Inflammatory macrophage treated with lipopolysaccharide for 1 hour (primary cell): Measurements from ENCODE around the gene TMEM176B.
"Not testable (repeated sequence)": the region's sequence is repeated elsewhere in the genome, so short reads cannot be mapped to it uniquely, and the experiment has no call there.

ENCODE experiments used
- DNase-seq, 2 donors: peaks; one replicate each; pipeline ENCODE4 v3.0.0-alpha.2; 2020 to 2022

Gene TMEM176B

GRCh38 chr7:150820578-150821198 is 20.5 kb upstream of the TMEM176B start:
- DNase-seq, result no peak

- no peak for DNase-seq
Measured at GRCh38 chr7:150820148-150820547, 20.0 kb upstream of the TMEM176B start.

GRCh38 chr7:150818971-150819370 is 18.8 kb upstream of the TMEM176B start:
- DNase-seq, result no peak

- no peak for DNase-seq
Measured at GRCh38 chr7:150814328-150815001, 14.3 kb upstream of the TMEM176B start.

GRCh38 chr7:150807616-150808438 is 7.7 kb upstream of the TMEM176B start:
- not testable (repeated sequence) for DNase-seq

- DNase-seq, result no peak
Measured at GRCh38 chr7:150806863-150807262, 6.7 kb upstream of the TMEM176B start.

GRCh38 chr7:150806454-150806853 is 6.3 kb upstream of the TMEM176B start:
- no peak for DNase-seq

GRCh38 chr7:150805864-150806263 is 5.7 kb upstream of the TMEM176B start:
- no peak for DNase-seq

GRCh38 chr7:150804802-150805201 is 4.6 kb upstream of the TMEM176B start:
- no peak for DNase-seq

- DNase-seq, result no peak
Measured at GRCh38 chr7:150803161-150803860, 3.1 kb upstream of the TMEM176B start.

GRCh38 chr7:150801946-150802771 is 2.0 kb upstream of the TMEM176B start:
- DNase-seq, result no peak

GRCh38 chr7:150801242-150801945 is 1.2 kb upstream of the TMEM176B start:
- peak in 1 of 2 donors; percentile 7 for DNase-seq

- no peak for DNase-seq
Measured at GRCh38 chr7:150800581-150801241, 547 bp upstream of the TMEM176B start, which contains the start of gene TMEM176A. TSS of gene TMEM176A (plus strand) at chr7:150800769. CDS start at chr7:150801551, 782 bp downstream.

GRCh38 chr7:150799156-150799555 is 1.0 kb downstream of the TMEM176B start:
- DNase-seq, result no peak

- DNase-seq, result no peak
Measured at GRCh38 chr7:150797661-150798060, 2.5 kb downstream of the TMEM176B start.

- no peak for DNase-seq
Measured at GRCh38 chr7:150793569-150794238, 6.5 kb downstream of the TMEM176B start.

- DNase-seq, result no peak
Measured at GRCh38 chr7:150791746-150792452, 8.3 kb downstream of the TMEM176B start.

GRCh38 chr7:150791304-150791703 is 8.9 kb downstream of the TMEM176B start:
- DNase-seq, result no peak

- no peak for DNase-seq
Measured at GRCh38 chr7:150790416-150791075, 9.6 kb downstream of the TMEM176B start.
